GM18520 (cell line): Measurements from ENCODE around the gene IFIT3.

ENCODE experiments used
- ATAC-seq: cut with Tn5 transposase; IDR thresholded peaks from one replicate; pipeline ENCODE4 v1.9.1; 2021; ENCODE audit not compliant: unreplicated experiment

The IFIT3 gene

DNA sequence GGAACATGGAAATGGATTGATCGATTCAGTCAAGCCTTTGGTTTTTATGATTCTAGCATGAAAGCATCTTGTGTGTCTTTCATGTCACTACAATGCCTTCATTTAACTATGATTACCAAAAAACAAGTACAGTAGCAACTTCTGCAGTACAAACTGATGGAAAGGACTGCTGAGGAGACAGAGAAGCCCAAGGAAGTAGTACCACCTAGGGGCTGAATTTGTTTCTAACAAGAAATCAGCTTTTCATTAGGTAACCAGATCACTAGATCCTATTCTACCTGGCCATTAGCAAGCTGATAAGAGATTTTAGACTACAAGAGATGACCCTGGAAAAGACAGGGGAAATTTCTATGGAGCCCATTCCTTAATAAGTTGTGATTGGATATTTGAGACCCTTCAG, 61.5 kb downstream of the IFIT3 start:
- ATAC-seq = no peak
